Measurements from ENCODE around the gene ITGA8. TPM values are rescaled to one million over a fixed set of nuclear protein-coding genes. Genes with fewer than 3 reads are reported as not detected.

The ITGA8 gene
- total and polyA plus RNA-seq, 2 of the 4 experiments (the other 2 are of a cell fraction): under 0.01 to 0.02 TPM

DNA sequence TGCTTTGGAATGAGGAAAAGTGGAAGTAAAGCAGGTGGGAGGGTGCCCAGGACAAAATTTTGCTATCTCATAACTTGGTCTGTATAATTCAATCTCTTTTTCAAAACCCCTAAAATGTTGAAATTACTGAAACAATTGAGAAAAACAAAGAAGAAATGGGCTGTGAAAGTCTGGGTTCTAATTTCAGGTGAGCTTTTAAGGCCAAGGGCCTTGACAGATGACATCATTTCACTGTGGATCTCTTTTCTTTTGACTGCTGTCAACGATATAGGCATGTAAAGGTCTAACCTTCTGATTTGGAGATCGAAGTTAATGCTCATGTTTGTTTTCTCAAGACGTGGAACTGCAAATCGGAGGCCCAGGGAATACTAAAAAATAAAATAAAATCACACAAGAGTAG lies 127.8 kb downstream of the ITGA8 start:
- ChIA-PET CTCF (interaction anchor here (0.5 kb wide), 1 partner anchor 1530 kb away, joined by 3 read pairs; no protein-coding TSS in a partner anchor), POLR2A (ENCODE audit: unreplicated experiment) (no interaction called here)
- no peak overlapping the region for H2BK5ac ChIP-seq (ENCODE audit: low read depth, low read length, poor library complexity, severe bottlenecking)
- H3K9me1 ChIP-seq (ENCODE audit: insufficient read depth, low read length): no peaks in the 10 kb centered on the region
- H3K23ac ChIP-seq (ENCODE audit: low read depth, low read length): no peak overlapping the region
- no peak overlapping the region for H3K9ac ChIP-seq (ENCODE audit: low read depth, low read length)
- in situ Hi-C loops (cut with MboI; ENCODE audit: low sequenced_read_pairs) (no loop called here), dilution Hi-C loops (cut with HindIII; ENCODE audit: low sequenced_read_pairs, unreplicated experiment) (no loop called here), intact Hi-C loops (cut with micrococcal nuclease) (no loop called here)
- ATAC-seq (ENCODE audit: low read depth): no peak
- no peak overlapping the region for H3K18ac ChIP-seq (ENCODE audit: low read depth, low read length)
- H3K9me3 ChIP-seq (ENCODE audit: control insufficient read depth, insufficient read depth, low read length): no peaks in the 10 kb centered on the region
- H2BK20ac ChIP-seq (ENCODE audit: low read depth, low read length): peak overlapping the region; percentile 55; the same call in 1 of the 2 replicates
- H4K20me1 ChIP-seq (ENCODE audit: insufficient read depth, low read length): no peaks in the 10 kb centered on the region
- no peaks in the 10 kb centered on the region; the same call in 1 of the 2 replicates for H3K27me3 ChIP-seq (ENCODE audit: control insufficient read depth, insufficient read depth, low read length)
- 0 out of 2 replicates have a peak overlapping the region, but pooled peaks have one; percentile 21 for H3K4ac ChIP-seq (ENCODE audit: low read depth, low read length)
- H3K4me2 ChIP-seq (ENCODE audit: low read depth, low read length): no peak overlapping the region
- H2AK5ac ChIP-seq (ENCODE audit: low read depth, low read length): no peak overlapping the region
- H3K79me1 ChIP-seq (ENCODE audit: low read depth in 1 of 2, low read length in 2 of 2): no peaks in the 10 kb centered on the region
- no peak overlapping the region for H4K5ac ChIP-seq (ENCODE audit: low read depth, low read length)
- peaks cover 2% of the 10 kb centered on the region; the same call in 1 of the 2 replicates for H3K4me1 ChIP-seq (ENCODE audit: control insufficient read depth, insufficient read depth, low read length)
- no peak overlapping the region for H3K27ac ChIP-seq (ENCODE audit: insufficient read depth, low read length)
- H3K14ac ChIP-seq (replicated peaks; ENCODE audit: low read depth, low read length): no peak overlapping the region
- DNase-seq: no peak
- TF ChIP-seq POLR2A (IDR thresholded peaks at IDR 0.05; ENCODE audit: low read depth, low read length): no peak
- no peak overlapping the region for H2AK9ac ChIP-seq (replicated peaks; ENCODE audit: low read depth, low read length, poor library complexity)
- H3K56ac ChIP-seq (ENCODE audit: extremely low read depth, insufficient read depth, low read length): no peak overlapping the region
- no peak overlapping the region for H2BK15ac ChIP-seq (ENCODE audit: low read depth, low read length)
- H2AFZ ChIP-seq (replicated peaks; ENCODE audit: low read length, poor library complexity): no peak overlapping the region
- H3K36me3 ChIP-seq (ENCODE audit: control insufficient read depth, insufficient read depth, low read length): no peaks in the 10 kb centered on the region
- H4K8ac ChIP-seq (ENCODE audit: low read depth in 2 of 2, low read length in 2 of 2): no peak overlapping the region
- no TSS peak for BruUV-seq (replicated peaks)
- WGBS, 2 experiments (ENCODE audit: extremely low coverage in 2 of 2, insufficient read length in 1 of 2): no CpG with 5 or more reads among the region's 4 CpGs
- no peak overlapping the region for H4K91ac ChIP-seq (ENCODE audit: insufficient read depth, low read depth, low read length)
- no peak overlapping the region for H2BK120ac ChIP-seq (ENCODE audit: low read depth, low read length)
- H3K4me3 ChIP-seq (ENCODE audit: insufficient read depth, low read depth, low read length): no peak overlapping the region
